H9 (cell line): ENCODE measurements around the gene NBPF15. TPM values are rescaled to one million over a fixed set of nuclear protein-coding genes. Genes with fewer than 3 reads are reported as not detected.
"Not testable (repeated sequence)": the region's sequence is repeated elsewhere in the genome, so short reads cannot be mapped to it uniquely, and the experiment has no call there.

Experiments used
- DNase-seq: peaks from one replicate; pipeline ENCODE4 v3.0.0-alpha.2; 2017
- H2AFZ ChIP-seq: one replicate; pipeline ENCODE4 v1.6.1; 2013; ENCODE audit warnings: mild to moderate bottlenecking, low read length, control low read depth, moderate library complexity
- H2AK5ac ChIP-seq: 2 replicates; pipeline ENCODE4 v1.6.1; 2013; ENCODE audit warnings: low read length, control low read depth, mixed read lengths; ENCODE audit not compliant: insufficient read length
- H2BK120ac ChIP-seq: one replicate; pipeline ENCODE4 v1.6.1; 2013; ENCODE audit warnings: low read depth, mild to moderate bottlenecking, low read length, control low read depth, inconsistent platforms; ENCODE audit not compliant: poor library complexity, severe bottlenecking
- H2BK12ac ChIP-seq: 2 replicates; pipeline ENCODE4 v1.6.1; 2013; ENCODE audit warnings: low read length, control low read depth, mixed read lengths, low read depth; ENCODE audit not compliant: insufficient read length
- H2BK15ac ChIP-seq: 2 replicates; pipeline ENCODE4 v1.6.1; 2013; ENCODE audit warnings: low read depth, low read length, control low read depth
- H2BK20ac ChIP-seq: one replicate; pipeline ENCODE4 v1.6.1; 2013; ENCODE audit warnings: low read depth, mild to moderate bottlenecking, low read length, control low read depth, inconsistent platforms; ENCODE audit not compliant: poor library complexity, severe bottlenecking
- H2BK5ac ChIP-seq: 2 replicates; pipeline ENCODE4 v1.6.1; 2013; ENCODE audit warnings: low read length, control low read depth, mixed read lengths; ENCODE audit not compliant: insufficient read length
- H3K14ac ChIP-seq: 2 replicates; pipeline ENCODE4 v1.6.1; 2013; ENCODE audit warnings: low read length, control low read depth; ENCODE audit not compliant: insufficient read depth
- H3K18ac ChIP-seq: 2 replicates; pipeline ENCODE4 v1.6.1; 2013; ENCODE audit warnings: low read depth, mild to moderate bottlenecking, mixed read lengths, low read length, control low read depth; ENCODE audit not compliant: insufficient read length
- H3K23ac ChIP-seq: 2 replicates; pipeline ENCODE4 v1.6.1; 2013; ENCODE audit warnings: low read length, control low read depth, mixed read lengths, low read depth; ENCODE audit not compliant: insufficient read length
- H3K23me2 ChIP-seq: 2 replicates; pipeline ENCODE4 v1.6.1; 2013; ENCODE audit warnings: low read depth, mild to moderate bottlenecking, mixed read lengths, low read length, control low read depth; ENCODE audit not compliant: insufficient read length, poor library complexity, severe bottlenecking
- H3K27ac ChIP-seq: 2 replicates; pipeline ENCODE4 v1.5.1; 2013; ENCODE audit warnings: low read length, control low read depth, mixed read lengths, low read depth; ENCODE audit not compliant: insufficient read length
- H3K27me3 ChIP-seq: 2 replicates; pipeline ENCODE4 v1.6.1; 2013; ENCODE audit warnings: low read length, control low read depth, inconsistent platforms; ENCODE audit not compliant: insufficient read depth
- H3K4ac ChIP-seq: 2 replicates; pipeline ENCODE4 v1.6.1; 2013; ENCODE audit warnings: low read depth, mild to moderate bottlenecking, control low read depth, inconsistent platforms, low read length, moderate library complexity
- H3K4me1 ChIP-seq: 2 replicates; pipeline ENCODE4 v1.6.1; 2013; ENCODE audit warnings: low read length, control low read depth, inconsistent platforms; ENCODE audit not compliant: insufficient read depth
- H3K4me2 ChIP-seq: 2 replicates; pipeline ENCODE4 v1.6.1; 2013; ENCODE audit warnings: low read length, control low read depth, mixed read lengths; ENCODE audit not compliant: insufficient read length, insufficient read depth
- H3K56ac ChIP-seq: 2 replicates; pipeline ENCODE4 v1.6.1; 2013; ENCODE audit warnings: low read depth, mild to moderate bottlenecking, mixed read lengths, low read length, control low read depth; ENCODE audit not compliant: insufficient read length
- H3K79me1 ChIP-seq: 2 replicates; pipeline ENCODE4 v1.6.1; 2013; ENCODE audit warnings: low read depth, mild to moderate bottlenecking, moderate library complexity, low read length, control low read depth, inconsistent platforms; ENCODE audit not compliant: insufficient read depth, poor library complexity, severe bottlenecking
- H3K79me2 ChIP-seq: 2 replicates; pipeline ENCODE4 v1.6.1; 2013; ENCODE audit warnings: low read length, control low read depth, inconsistent platforms; ENCODE audit not compliant: insufficient read depth
- H3K9ac ChIP-seq: 2 replicates; pipeline ENCODE4 v1.6.1; 2013; ENCODE audit warnings: low read length, control low read depth, mixed read lengths; ENCODE audit not compliant: insufficient read length; ENCODE audit errors: extremely low read depth
- H3K9me3 ChIP-seq: one replicate; pipeline ENCODE4 v1.6.1; 2013; ENCODE audit warnings: low read depth, low read length, inconsistent platforms; ENCODE audit not compliant: control insufficient read depth
- H3T11ph ChIP-seq: one replicate; pipeline ENCODE4 v1.6.1; 2013; ENCODE audit warnings: mild to moderate bottlenecking, low read length, control low read depth, inconsistent platforms
- H4K20me1 ChIP-seq: one replicate; pipeline ENCODE4 v1.6.1; 2013; ENCODE audit not compliant: control insufficient read depth, insufficient read length, insufficient read depth
- H4K5ac ChIP-seq: 2 replicates; pipeline ENCODE4 v1.6.1; 2013; ENCODE audit warnings: low read depth, mild to moderate bottlenecking, mixed read lengths, low read length, control low read depth; ENCODE audit not compliant: insufficient read length
- H4K8ac ChIP-seq: replicated peaks from 2 replicates; pipeline ENCODE4 v1.6.1; 2013; ENCODE audit warnings: low read length, control low read depth, mixed read lengths, low read depth; ENCODE audit not compliant: insufficient read length
- H4K91ac ChIP-seq: 2 replicates; pipeline ENCODE4 v1.6.1; 2013; ENCODE audit warnings: low read depth, mild to moderate bottlenecking, moderate library complexity, mixed read lengths, low read length, control low read depth; ENCODE audit not compliant: insufficient read length
- H3K27ac Mint-ChIP-seq, 3 experiments: 2 replicates in 2 of 3; 3 replicates in 1 of 3; pipeline ENCODE4 v1.8.0; 2020 to 2021; ENCODE audit warnings: mixed read lengths in 3 of 3, mild to moderate bottlenecking in 1 of 3, moderate library complexity in 1 of 3
- H3K27me3 Mint-ChIP-seq: 2 replicates; pipeline ENCODE4 v1.8.0; 2021; ENCODE audit warnings: low read depth, mild to moderate bottlenecking, moderate library complexity, mixed read lengths
- H3K36me3 Mint-ChIP-seq, 3 experiments: 2 replicates in 2 of 3; 3 replicates in 1 of 3; pipeline ENCODE4 v1.8.0; 2020 to 2021; ENCODE audit warnings: low read depth in 3 of 3, mixed read lengths in 3 of 3; ENCODE audit not compliant: insufficient read depth in 1 of 3
- H3K4me1 Mint-ChIP-seq, 2 experiments: 2 replicates each; pipeline ENCODE4 v1.8.0; 2020; ENCODE audit warnings: mixed read lengths in 2 of 2
- H3K4me3 Mint-ChIP-seq, 2 experiments: 2 replicates in 1 of 2; 3 replicates in 1 of 2; pipeline ENCODE4 v1.8.0; 2020 to 2021; ENCODE audit warnings: mild to moderate bottlenecking in 2 of 2, mixed read lengths in 2 of 2, moderate library complexity in 1 of 2
- H3K9me3 Mint-ChIP-seq, 2 experiments: 2 replicates in 1 of 2; 3 replicates in 1 of 2; pipeline ENCODE4 v1.8.0; 2020; ENCODE audit warnings: mild to moderate bottlenecking in 2 of 2, mixed read lengths in 2 of 2, moderate library complexity in 1 of 2
- WGBS: extraction: QIAGEN DNeasy Blood & Tissue Kit; methylation state at CpG from one replicate; pipeline ENCODE4 v1.1.7; 2013; ENCODE audit warnings: missing lambda C conversion rate, low lambda C conversion rate, mixed read lengths; ENCODE audit not compliant: insufficient read length; ENCODE audit errors: extremely low coverage; 5-methylcytosine and 5-hydroxymethylcytosine counted together
- total RNA-seq: library from RNA; stranded (reverse); gene quantifications from 2 replicates; pipeline ENCODE4 v1.2.1, GENCODE V29; 2021

The NBPF15 gene
- total RNA-seq, 1 experiment from 2014 or later, result 9.3 TPM

GRCh38 chr1:144487002-144487401 is 25.5 kb upstream of the NBPF15 start:
- not testable (repeated sequence) for H3K4me1 ChIP-seq, H3K4me3 Mint-ChIP-seq, H3K56ac ChIP-seq, H3K36me3 Mint-ChIP-seq, H3K4me2 ChIP-seq, H2BK120ac ChIP-seq, H2BK15ac ChIP-seq, H3K9ac ChIP-seq, H3K27me3 Mint-ChIP-seq, H4K91ac ChIP-seq, H3K27me3 ChIP-seq, H2BK12ac ChIP-seq, H2AFZ ChIP-seq, H3K27ac Mint-ChIP-seq, H3K79me1 ChIP-seq, H3K9me3 Mint-ChIP-seq, H2AK5ac ChIP-seq, H2BK20ac ChIP-seq, H3K9me3 ChIP-seq, H3T11ph ChIP-seq, H3K18ac ChIP-seq, H4K5ac ChIP-seq, DNase-seq, H3K23ac ChIP-seq, H3K14ac ChIP-seq, H3K27ac ChIP-seq, H4K8ac ChIP-seq, H3K79me2 ChIP-seq, H4K20me1 ChIP-seq, H3K4me1 Mint-ChIP-seq, H3K4ac ChIP-seq, H3K23me2 ChIP-seq, H2BK5ac ChIP-seq
- no CpG with 5 or more reads among the region's 2 CpGs for WGBS

DNA sequence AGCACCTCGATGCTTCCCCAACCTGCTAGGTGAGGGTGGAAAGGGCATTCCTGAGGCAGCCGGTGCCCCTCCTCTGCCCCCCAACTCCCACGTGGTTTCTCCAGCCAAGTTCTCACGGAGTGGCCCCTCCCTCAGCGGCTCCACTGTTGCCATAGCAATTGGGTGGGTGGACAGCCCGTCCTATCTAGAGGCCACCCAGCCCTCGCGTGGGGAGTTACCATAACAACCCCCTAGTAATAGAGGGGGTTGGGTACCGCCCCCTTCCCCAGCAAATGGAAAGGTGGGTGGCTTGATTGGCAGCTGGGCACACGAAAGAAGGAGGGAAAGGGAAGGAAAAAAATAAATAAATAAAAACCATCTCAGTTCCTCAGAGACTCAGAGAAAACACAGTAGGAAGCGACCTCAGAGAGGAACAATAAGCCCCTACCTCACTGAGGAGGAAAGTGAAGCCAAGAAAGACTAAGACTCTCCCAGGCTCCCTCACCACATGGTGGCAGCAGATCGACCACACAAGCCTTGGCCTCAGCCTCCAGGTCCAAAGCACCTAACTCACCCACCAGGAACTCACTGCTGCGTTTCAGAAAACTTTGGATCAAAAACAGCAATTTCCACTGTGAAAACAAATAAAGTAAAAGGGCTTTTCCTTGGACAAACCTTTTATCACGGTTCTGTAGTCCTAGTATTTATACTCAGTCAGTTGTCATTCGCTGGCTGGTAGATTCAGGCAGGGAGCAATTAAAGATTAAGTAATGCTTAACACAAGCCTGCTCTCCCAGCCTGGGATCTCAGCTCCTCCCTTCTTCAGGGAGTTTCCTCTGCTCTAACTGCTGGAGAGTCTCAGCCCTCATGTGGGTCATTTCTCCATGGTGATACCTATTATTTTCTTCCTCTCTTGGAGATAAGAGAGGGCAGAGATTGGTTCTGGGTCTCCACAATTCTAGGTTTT is 23.9 kb upstream of the NBPF15 start:
- H3K4me1 Mint-ChIP-seq, H3K27me3 ChIP-seq, H3K9ac ChIP-seq: not testable (repeated sequence)

More for the DNA sequence above, 23.9 kb upstream of the NBPF15 start:
- WGBS, result no CpG with 5 or more reads among the region's 15 CpGs
- H3K4me1 ChIP-seq, H2BK5ac ChIP-seq, H3K4ac ChIP-seq, H3K56ac ChIP-seq, H2BK20ac ChIP-seq, H3K9me3 Mint-ChIP-seq, H2AK5ac ChIP-seq, H2AFZ ChIP-seq, H3K79me2 ChIP-seq, H3K18ac ChIP-seq, H4K20me1 ChIP-seq, H3K27ac ChIP-seq, H3K9me3 ChIP-seq, H3K36me3 Mint-ChIP-seq, H3K4me3 Mint-ChIP-seq, H3K14ac ChIP-seq, H3T11ph ChIP-seq, H3K27ac Mint-ChIP-seq, H4K5ac ChIP-seq, H3K27me3 Mint-ChIP-seq, H2BK120ac ChIP-seq, H2BK12ac ChIP-seq, H4K91ac ChIP-seq, H3K79me1 ChIP-seq, H3K23ac ChIP-seq, H4K8ac ChIP-seq, H2BK15ac ChIP-seq, H3K4me2 ChIP-seq, DNase-seq, H3K23me2 ChIP-seq: not testable (repeated sequence)
